K562 (cell line): Measurements from ENCODE around the gene IGF2BP1. TPM values are rescaled to one million over a fixed set of nuclear protein-coding genes. Genes with fewer than 3 reads are reported as not detected.

Experiments used
- ATF1 ChIP-seq, 2 experiments: fragments of 450-650 bp in 1 of 2; IDR thresholded peaks; 2 replicates each; pipeline ENCODE4 v1.6.1; 2016; ENCODE audit warnings: missing compliant biosample characterization in 1 of 2, missing genetic modification characterization in 1 of 2
- C11orf30 ChIP-seq: fragments of 450-650 bp; IDR thresholded peaks from 2 replicates; pipeline ENCODE4 v1.6.1; 2016; ENCODE audit warnings: low read depth, mild to moderate bottlenecking
- ELF1 ChIP-seq: fragments of 200-800 bp; sonication (Bioruptor generic); IDR thresholded peaks from 2 replicates; pipeline ENCODE4 v1.6.1; 2016; ENCODE audit warnings: missing genetic modification characterization, missing compliant biosample characterization
- FOXJ2 ChIP-seq: fragments of 200-800 bp; sonication (Bioruptor generic); IDR thresholded peaks from 2 replicates; pipeline ENCODE4 v1.6.1; 2016; ENCODE audit warnings: missing genetic modification characterization, missing compliant biosample characterization
- MAFF ChIP-seq: IDR thresholded peaks from 2 replicates; pipeline ENCODE4 v1.6.1; 2012; ENCODE audit warnings: low read length, improper control_type of control experiment
- MAFK ChIP-seq: IDR thresholded peaks from 2 replicates; pipeline ENCODE4 v1.6.1; 2011; ENCODE audit warnings: low read length, improper control_type of control experiment
- PHF8 ChIP-seq: fragments of 200-600 bp; sonication (generic); IDR thresholded peaks from 2 replicates; pipeline ENCODE4 v1.6.1; 2012; ENCODE audit warnings: mixed run types, mild to moderate bottlenecking, inconsistent platforms, low read length, moderate library complexity, borderline replicate concordance
- SP2 ChIP-seq: IDR thresholded peaks from 2 replicates; pipeline ENCODE4 v1.6.1; 2011; ENCODE audit warnings: mild to moderate bottlenecking, low read depth, low read length, moderate library complexity; ENCODE audit not compliant: poor library complexity, severe bottlenecking; ENCODE audit errors: extremely low read depth
- TFE3 ChIP-seq: fragments of 450-650 bp; formaldehyde crosslinking; IDR thresholded peaks from 2 replicates; pipeline ENCODE4 v1.4.0; 2020; ENCODE audit warnings: mild to moderate bottlenecking, mixed read lengths
- U2AF1 ChIP-seq: fragments of 200-400 bp; formaldehyde crosslinking; optimal IDR thresholded peaks from 2 replicates; pipeline ENCODE3; 2017; ENCODE audit warnings: mild to moderate bottlenecking, low read depth, low read length, moderate library complexity
- ZNF232 ChIP-seq: sonication (generic); formaldehyde crosslinking; IDR thresholded peaks from 2 replicates; pipeline ENCODE4 v1.8.0; 2022; ENCODE audit warnings: mild to moderate bottlenecking, missing genetic modification reagents
- ZNF584 ChIP-seq: fragments of 200-800 bp; sonication (Bioruptor generic); IDR thresholded peaks from 2 replicates; pipeline ENCODE4 v1.6.1; 2016; ENCODE audit warnings: low read depth, mild to moderate bottlenecking, missing genetic modification characterization, missing compliant biosample characterization
- polyA plus RNA-seq, 8 experiments: library from polyadenylated mRNA; depleted of rRNA in 4 of 8; stranded (reverse) in 5 of 8; unstranded in 3 of 8; fragments of >200 nt; fragmentation: Nextera tagmentation in 2 of 8; fragmentation: Illumina TruSeq in 1 of 8; extraction: Ambion mirVana in 2 of 8; extraction: Trizol in 1 of 8; gene quantifications; 2 replicates each; pipeline versions ENCODE4 v1.2.1 to v1.2.3, GENCODE V29; 2011 to 2014; ENCODE audit warnings: inconsistent platforms in 1 of 8, missing spikeins in 1 of 8
- total RNA-seq, 7 experiments: library from RNA; depleted of rRNA in 6 of 7; stranded (reverse); fragments of >200 nt in 6 of 7; fragmentation: Illumina TruSeq in 2 of 7; extraction: Trizol in 2 of 7; gene quantifications; 2 replicates each; pipeline versions ENCODE4 v1.2.1 to v1.2.3, GENCODE V29; 2011 to 2021; ENCODE audit warnings: low replicate concordance in 1 of 7
- TF ChIP-seq, protein P1 (sequence below): IDR thresholded peaks from 2 replicates; pipeline ENCODE4 v1.6.1; 2016; ENCODE audit warnings: missing genetic modification characterization, missing compliant biosample characterization
- TF ChIP-seq, protein P2 (sequence below), 2 experiments: fragments of 450-650 bp; formaldehyde crosslinking in 1 of 2; IDR thresholded peaks; 2 replicates each; pipeline versions ENCODE4 v1.4.0 to v1.6.1; 2014 to 2020; ENCODE audit warnings: mild to moderate bottlenecking in 2 of 2, borderline replicate concordance in 1 of 2, low read depth in 1 of 2

The IGF2BP1 gene
- total and polyA plus RNA-seq, 9 of the 15 experiments (the other 6 are each of a cell fraction or from before 2014, with no cell fraction given): 13.0 to 318 (median 53.6) TPM

GRCh38 chr17:48951572-48951971 is 45.6 kb upstream of the IGF2BP1 start (continued):
- TF ChIP-seq, protein P1, sequence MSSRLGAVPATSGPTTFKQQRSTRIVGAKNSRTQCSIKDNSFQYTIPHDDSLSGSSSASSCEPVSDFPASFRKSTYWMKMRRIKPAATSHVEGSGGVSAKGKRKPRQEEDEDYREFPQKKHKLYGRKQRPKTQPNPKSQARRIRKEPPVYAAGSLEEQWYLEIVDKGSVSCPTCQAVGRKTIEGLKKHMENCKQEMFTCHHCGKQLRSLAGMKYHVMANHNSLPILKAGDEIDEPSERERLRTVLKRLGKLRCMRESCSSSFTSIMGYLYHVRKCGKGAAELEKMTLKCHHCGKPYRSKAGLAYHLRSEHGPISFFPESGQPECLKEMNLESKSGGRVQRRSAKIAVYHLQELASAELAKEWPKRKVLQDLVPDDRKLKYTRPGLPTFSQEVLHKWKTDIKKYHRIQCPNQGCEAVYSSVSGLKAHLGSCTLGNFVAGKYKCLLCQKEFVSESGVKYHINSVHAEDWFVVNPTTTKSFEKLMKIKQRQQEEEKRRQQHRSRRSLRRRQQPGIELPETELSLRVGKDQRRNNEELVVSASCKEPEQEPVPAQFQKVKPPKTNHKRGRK (tag): no peak
- TF ChIP-seq C11orf30 (peak; percentile 60), ELF1 (tag) (no peak), SP2 (no peak), FOXJ2 (no peak), MAFF (peak; percentile 24; the same call in 1 of the 2 replicates), ZNF232 (no peak), ATF1 (CRISPR knock-in tag; IDR thresholded peaks at IDR 0.05) (no peak), ATF1 (tag; IDR thresholded peaks at IDR 0.05) (no peak), PHF8 (no peak), TFE3 (CRISPR knock-in tag) (no peak), MAFK (0 out of 2 replicates have a peak, but pooled peaks have one; percentile 23), ZNF584 (no peak), U2AF1 (no peak)
- TF ChIP-seq, protein P2, sequence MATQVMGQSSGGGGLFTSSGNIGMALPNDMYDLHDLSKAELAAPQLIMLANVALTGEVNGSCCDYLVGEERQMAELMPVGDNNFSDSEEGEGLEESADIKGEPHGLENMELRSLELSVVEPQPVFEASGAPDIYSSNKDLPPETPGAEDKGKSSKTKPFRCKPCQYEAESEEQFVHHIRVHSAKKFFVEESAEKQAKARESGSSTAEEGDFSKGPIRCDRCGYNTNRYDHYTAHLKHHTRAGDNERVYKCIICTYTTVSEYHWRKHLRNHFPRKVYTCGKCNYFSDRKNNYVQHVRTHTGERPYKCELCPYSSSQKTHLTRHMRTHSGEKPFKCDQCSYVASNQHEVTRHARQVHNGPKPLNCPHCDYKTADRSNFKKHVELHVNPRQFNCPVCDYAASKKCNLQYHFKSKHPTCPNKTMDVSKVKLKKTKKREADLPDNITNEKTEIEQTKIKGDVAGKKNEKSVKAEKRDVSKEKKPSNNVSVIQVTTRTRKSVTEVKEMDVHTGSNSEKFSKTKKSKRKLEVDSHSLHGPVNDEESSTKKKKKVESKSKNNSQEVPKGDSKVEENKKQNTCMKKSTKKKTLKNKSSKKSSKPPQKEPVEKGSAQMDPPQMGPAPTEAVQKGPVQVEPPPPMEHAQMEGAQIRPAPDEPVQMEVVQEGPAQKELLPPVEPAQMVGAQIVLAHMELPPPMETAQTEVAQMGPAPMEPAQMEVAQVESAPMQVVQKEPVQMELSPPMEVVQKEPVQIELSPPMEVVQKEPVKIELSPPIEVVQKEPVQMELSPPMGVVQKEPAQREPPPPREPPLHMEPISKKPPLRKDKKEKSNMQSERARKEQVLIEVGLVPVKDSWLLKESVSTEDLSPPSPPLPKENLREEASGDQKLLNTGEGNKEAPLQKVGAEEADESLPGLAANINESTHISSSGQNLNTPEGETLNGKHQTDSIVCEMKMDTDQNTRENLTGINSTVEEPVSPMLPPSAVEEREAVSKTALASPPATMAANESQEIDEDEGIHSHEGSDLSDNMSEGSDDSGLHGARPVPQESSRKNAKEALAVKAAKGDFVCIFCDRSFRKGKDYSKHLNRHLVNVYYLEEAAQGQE (IDR thresholded peaks at IDR 0.05; ENCODE audit: borderline replicate concordance): no peak
- TF ChIP-seq, protein P2 (CRISPR knock-in tag; IDR thresholded peaks at IDR 0.05; ENCODE audit: low read depth): no peak
